ENCODE results near the gene PIK3CB.

DNA sequence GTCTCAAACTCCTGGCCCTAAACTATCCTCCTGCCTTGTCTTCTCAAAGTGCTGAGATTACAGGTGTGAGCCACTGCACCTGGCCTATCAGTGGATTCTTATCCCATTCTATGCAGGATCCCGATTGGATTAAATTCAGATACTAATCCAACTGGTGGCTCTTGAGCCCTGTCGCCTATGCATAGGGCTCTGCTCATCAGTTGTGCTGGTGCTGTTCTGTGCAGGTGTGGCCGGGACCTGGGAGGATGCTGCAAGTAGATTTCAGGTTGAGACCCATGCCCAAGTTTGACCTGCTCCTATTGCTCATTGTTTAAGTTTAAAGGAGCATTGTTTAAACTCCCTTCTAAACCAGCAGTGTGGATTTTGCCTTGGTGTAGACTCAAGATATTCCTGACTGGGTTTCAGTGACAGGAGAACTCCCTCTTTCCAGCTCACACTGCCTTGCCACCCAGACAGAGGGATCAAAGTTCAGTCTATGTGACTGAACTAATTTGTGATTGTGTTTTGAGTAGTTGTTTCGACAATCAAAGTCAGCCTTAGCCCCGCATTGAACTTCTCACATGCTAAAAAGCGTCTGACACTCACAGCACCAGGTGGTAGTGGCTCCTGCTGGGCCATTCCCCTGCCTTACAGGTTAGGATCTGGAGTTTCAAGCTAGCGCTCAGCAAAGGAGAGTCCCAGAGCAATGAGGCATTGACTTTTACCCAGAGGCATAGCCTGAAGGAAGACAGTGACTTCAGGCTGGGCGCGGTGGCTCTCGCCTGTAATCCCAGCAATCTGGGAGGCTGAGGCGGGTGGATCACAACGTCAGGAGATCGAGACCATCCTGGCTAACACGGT, 45.0 kb upstream of the PIK3CB start:
- TF ChIP-seq, protein P1, sequence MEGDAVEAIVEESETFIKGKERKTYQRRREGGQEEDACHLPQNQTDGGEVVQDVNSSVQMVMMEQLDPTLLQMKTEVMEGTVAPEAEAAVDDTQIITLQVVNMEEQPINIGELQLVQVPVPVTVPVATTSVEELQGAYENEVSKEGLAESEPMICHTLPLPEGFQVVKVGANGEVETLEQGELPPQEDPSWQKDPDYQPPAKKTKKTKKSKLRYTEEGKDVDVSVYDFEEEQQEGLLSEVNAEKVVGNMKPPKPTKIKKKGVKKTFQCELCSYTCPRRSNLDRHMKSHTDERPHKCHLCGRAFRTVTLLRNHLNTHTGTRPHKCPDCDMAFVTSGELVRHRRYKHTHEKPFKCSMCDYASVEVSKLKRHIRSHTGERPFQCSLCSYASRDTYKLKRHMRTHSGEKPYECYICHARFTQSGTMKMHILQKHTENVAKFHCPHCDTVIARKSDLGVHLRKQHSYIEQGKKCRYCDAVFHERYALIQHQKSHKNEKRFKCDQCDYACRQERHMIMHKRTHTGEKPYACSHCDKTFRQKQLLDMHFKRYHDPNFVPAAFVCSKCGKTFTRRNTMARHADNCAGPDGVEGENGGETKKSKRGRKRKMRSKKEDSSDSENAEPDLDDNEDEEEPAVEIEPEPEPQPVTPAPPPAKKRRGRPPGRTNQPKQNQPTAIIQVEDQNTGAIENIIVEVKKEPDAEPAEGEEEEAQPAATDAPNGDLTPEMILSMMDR (tag by site-specific recombination; IDR thresholded peaks at IDR 0.05) = no peak
- TF ChIP-seq ZNF350 (tag by site-specific recombination; IDR thresholded peaks at IDR 0.05) (no peak), RBAK (tag by site-specific recombination; IDR thresholded peaks at IDR 0.05) (no peak), ELK4 (IDR thresholded peaks at IDR 0.05; ENCODE audit: borderline replicate concordance, low read depth, low read length) (no peak), ZNF660 (tag by site-specific recombination; IDR thresholded peaks at IDR 0.05) (no peak), SETDB1 (IDR thresholded peaks at IDR 0.05; ENCODE audit: insufficient read length, low read length) (no peak), HOXA7 (CRISPR knock-in tag; IDR thresholded peaks at IDR 0.05; ENCODE audit: borderline replicate concordance) (no peak), ZNF785 (tag by site-specific recombination; IDR thresholded peaks at IDR 0.05) (no peak), ZNF473 (tag by site-specific recombination; IDR thresholded peaks at IDR 0.05) (no peak), TRIM28 (IDR thresholded peaks at IDR 0.05; ENCODE audit: borderline replicate concordance, low read length) (no peak)
- TF ChIP-seq, protein P2, sequence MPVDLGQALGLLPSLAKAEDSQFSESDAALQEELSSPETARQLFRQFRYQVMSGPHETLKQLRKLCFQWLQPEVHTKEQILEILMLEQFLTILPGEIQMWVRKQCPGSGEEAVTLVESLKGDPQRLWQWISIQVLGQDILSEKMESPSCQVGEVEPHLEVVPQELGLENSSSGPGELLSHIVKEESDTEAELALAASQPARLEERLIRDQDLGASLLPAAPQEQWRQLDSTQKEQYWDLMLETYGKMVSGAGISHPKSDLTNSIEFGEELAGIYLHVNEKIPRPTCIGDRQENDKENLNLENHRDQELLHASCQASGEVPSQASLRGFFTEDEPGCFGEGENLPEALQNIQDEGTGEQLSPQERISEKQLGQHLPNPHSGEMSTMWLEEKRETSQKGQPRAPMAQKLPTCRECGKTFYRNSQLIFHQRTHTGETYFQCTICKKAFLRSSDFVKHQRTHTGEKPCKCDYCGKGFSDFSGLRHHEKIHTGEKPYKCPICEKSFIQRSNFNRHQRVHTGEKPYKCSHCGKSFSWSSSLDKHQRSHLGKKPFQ (tag by site-specific recombination; IDR thresholded peaks at IDR 0.05) = no peak
- TF ChIP-seq, protein P3, sequence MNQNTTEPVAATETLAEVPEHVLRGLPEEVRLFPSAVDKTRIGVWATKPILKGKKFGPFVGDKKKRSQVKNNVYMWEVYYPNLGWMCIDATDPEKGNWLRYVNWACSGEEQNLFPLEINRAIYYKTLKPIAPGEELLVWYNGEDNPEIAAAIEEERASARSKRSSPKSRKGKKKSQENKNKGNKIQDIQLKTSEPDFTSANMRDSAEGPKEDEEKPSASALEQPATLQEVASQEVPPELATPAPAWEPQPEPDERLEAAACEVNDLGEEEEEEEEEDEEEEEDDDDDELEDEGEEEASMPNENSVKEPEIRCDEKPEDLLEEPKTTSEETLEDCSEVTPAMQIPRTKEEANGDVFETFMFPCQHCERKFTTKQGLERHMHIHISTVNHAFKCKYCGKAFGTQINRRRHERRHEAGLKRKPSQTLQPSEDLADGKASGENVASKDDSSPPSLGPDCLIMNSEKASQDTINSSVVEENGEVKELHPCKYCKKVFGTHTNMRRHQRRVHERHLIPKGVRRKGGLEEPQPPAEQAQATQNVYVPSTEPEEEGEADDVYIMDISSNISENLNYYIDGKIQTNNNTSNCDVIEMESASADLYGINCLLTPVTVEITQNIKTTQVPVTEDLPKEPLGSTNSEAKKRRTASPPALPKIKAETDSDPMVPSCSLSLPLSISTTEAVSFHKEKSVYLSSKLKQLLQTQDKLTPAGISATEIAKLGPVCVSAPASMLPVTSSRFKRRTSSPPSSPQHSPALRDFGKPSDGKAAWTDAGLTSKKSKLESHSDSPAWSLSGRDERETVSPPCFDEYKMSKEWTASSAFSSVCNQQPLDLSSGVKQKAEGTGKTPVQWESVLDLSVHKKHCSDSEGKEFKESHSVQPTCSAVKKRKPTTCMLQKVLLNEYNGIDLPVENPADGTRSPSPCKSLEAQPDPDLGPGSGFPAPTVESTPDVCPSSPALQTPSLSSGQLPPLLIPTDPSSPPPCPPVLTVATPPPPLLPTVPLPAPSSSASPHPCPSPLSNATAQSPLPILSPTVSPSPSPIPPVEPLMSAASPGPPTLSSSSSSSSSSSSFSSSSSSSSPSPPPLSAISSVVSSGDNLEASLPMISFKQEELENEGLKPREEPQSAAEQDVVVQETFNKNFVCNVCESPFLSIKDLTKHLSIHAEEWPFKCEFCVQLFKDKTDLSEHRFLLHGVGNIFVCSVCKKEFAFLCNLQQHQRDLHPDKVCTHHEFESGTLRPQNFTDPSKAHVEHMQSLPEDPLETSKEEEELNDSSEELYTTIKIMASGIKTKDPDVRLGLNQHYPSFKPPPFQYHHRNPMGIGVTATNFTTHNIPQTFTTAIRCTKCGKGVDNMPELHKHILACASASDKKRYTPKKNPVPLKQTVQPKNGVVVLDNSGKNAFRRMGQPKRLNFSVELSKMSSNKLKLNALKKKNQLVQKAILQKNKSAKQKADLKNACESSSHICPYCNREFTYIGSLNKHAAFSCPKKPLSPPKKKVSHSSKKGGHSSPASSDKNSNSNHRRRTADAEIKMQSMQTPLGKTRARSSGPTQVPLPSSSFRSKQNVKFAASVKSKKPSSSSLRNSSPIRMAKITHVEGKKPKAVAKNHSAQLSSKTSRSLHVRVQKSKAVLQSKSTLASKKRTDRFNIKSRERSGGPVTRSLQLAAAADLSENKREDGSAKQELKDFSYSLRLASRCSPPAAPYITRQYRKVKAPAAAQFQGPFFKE (tag by site-specific recombination; IDR thresholded peaks at IDR 0.05; ENCODE audit: borderline replicate concordance) = no peak

Measured in HEK293 (cell line).